Parathyroid adenoma (tissue), 2 donors: ENCODE measurements around the gene TAS2R14.

Experiments used
- H2AFZ ChIP-seq: fragments of 300-600 bp; sonication (generic); one replicate; pipeline ENCODE4 v1.7.0; 2017; ENCODE audit warnings: antibody characterized with exemption, mild to moderate bottlenecking
- H3K27ac ChIP-seq: fragments of 300-600 bp; sonication (generic); one replicate; pipeline ENCODE4 v1.7.0; 2017
- H3K27me3 ChIP-seq: fragments of 300-600 bp; sonication (generic); one replicate; pipeline ENCODE4 v1.7.0; 2017; ENCODE audit warnings: low read length; ENCODE audit not compliant: control insufficient read depth, insufficient read depth
- H3K36me3 ChIP-seq: fragments of 300-600 bp; sonication (generic); one replicate; pipeline ENCODE4 v1.7.0; 2017; ENCODE audit warnings: low read length; ENCODE audit not compliant: control insufficient read depth, insufficient read depth
- H3K4me1 ChIP-seq: fragments of 300-600 bp; sonication (generic); one replicate; pipeline ENCODE4 v1.7.0; 2017; ENCODE audit warnings: control low read depth
- H3K4me2 ChIP-seq: fragments of 300-600 bp; sonication (generic); one replicate; pipeline ENCODE4 v1.7.0; 2017; ENCODE audit warnings: low read length
- H3K4me3 ChIP-seq: fragments of 300-600 bp; sonication (generic); one replicate; pipeline ENCODE4 v1.7.0; 2017; ENCODE audit warnings: low read depth, low read length
- H3K79me2 ChIP-seq: fragments of 300-600 bp; sonication (generic); one replicate; pipeline ENCODE4 v1.7.0; 2017; ENCODE audit warnings: control low read depth
- H3K9ac ChIP-seq: fragments of 300-600 bp; sonication (generic); one replicate; pipeline ENCODE4 v1.7.0; 2017; ENCODE audit warnings: mild to moderate bottlenecking
- H3K9me3 ChIP-seq: fragments of 300-600 bp; sonication (generic); one replicate; pipeline ENCODE4 v1.7.0; 2017; ENCODE audit warnings: low read length; ENCODE audit not compliant: control insufficient read depth
- TF ChIP-seq, protein P1 (sequence below): fragments of 300-600 bp; sonication (generic); IDR thresholded peaks from one replicate; pipeline ENCODE4 v1.7.0; 2017; ENCODE audit warnings: antibody characterized with exemption, mild to moderate bottlenecking
- donor health status: primary hyperparathyroidism.

TAS2R14 gene, protein sequence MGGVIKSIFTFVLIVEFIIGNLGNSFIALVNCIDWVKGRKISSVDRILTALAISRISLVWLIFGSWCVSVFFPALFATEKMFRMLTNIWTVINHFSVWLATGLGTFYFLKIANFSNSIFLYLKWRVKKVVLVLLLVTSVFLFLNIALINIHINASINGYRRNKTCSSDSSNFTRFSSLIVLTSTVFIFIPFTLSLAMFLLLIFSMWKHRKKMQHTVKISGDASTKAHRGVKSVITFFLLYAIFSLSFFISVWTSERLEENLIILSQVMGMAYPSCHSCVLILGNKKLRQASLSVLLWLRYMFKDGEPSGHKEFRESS

DNA sequence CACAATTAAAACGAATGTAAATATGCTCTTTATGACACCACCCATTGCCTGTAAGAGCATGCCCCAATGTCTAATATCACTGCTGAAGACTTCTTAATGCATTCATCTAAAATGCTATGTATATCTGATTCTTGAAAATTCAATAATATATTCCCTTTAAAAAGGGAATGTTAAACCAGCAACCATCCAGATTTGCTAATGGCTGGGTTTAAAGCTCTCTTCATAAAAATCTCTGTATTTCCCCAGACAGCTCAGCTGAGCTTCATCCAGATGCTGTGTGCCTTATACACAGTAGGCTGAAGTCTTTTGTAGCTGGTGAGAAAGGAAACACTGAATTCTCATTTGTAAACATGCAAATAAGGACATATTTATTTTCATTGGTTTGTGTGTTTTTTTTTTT is at the start of gene TAS2R14:
Gene TAS2R14 (minus strand): TSS at position 101 of the 400 bp plus-strand sequence. CDS start 56 bp downstream, at position 45.
- TF ChIP-seq, protein P1, sequence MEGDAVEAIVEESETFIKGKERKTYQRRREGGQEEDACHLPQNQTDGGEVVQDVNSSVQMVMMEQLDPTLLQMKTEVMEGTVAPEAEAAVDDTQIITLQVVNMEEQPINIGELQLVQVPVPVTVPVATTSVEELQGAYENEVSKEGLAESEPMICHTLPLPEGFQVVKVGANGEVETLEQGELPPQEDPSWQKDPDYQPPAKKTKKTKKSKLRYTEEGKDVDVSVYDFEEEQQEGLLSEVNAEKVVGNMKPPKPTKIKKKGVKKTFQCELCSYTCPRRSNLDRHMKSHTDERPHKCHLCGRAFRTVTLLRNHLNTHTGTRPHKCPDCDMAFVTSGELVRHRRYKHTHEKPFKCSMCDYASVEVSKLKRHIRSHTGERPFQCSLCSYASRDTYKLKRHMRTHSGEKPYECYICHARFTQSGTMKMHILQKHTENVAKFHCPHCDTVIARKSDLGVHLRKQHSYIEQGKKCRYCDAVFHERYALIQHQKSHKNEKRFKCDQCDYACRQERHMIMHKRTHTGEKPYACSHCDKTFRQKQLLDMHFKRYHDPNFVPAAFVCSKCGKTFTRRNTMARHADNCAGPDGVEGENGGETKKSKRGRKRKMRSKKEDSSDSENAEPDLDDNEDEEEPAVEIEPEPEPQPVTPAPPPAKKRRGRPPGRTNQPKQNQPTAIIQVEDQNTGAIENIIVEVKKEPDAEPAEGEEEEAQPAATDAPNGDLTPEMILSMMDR, result no peak
- H3K9me3 ChIP-seq, result peaks cover 3% of the 10 kb centered on the region
- no peak within 1 kb of the TSS for H3K4me3 ChIP-seq
- no peaks in the 10 kb centered on the region for H3K79me2 ChIP-seq
- no peak within 1 kb of the TSS for H2AFZ ChIP-seq
- H3K9ac ChIP-seq, result no peak within 1 kb of the TSS
- H3K27me3 ChIP-seq, result no peaks in the 10 kb centered on the region
- H3K36me3 ChIP-seq, result no peaks in the 10 kb centered on the region
- H3K4me1 ChIP-seq, result no peaks in the 10 kb centered on the region
- no peak within 1 kb of the TSS for H3K27ac ChIP-seq
- H3K4me2 ChIP-seq, result no peak within 1 kb of the TSS

- no peak within 1 kb of the TSS for H3K9ac ChIP-seq
- H3K27me3 ChIP-seq, result no peaks in the 10 kb centered on the region
- TF ChIP-seq, protein P1, result no peak
- no peak within 1 kb of the TSS for H2AFZ ChIP-seq
- no peaks in the 10 kb centered on the region for H3K4me1 ChIP-seq
- peaks cover 3% of the 10 kb centered on the region for H3K79me2 ChIP-seq
- H3K4me2 ChIP-seq, result no peak within 1 kb of the TSS
- no peaks in the 10 kb centered on the region for H3K9me3 ChIP-seq
- H3K4me3 ChIP-seq, result no peak within 1 kb of the TSS
- H3K27ac ChIP-seq, result no peak within 1 kb of the TSS
- H3K36me3 ChIP-seq, result no peaks in the 10 kb centered on the region
Observed at GRCh38 chr12:10986812-10987211, 47.7 kb upstream of the TAS2R14 start, which contains the start of gene TAS2R50. Gene TAS2R50, minus strand, starts transcription at chr12:10986912. Its CDS starts 52 bp downstream, at chr12:10986860.

DNA sequence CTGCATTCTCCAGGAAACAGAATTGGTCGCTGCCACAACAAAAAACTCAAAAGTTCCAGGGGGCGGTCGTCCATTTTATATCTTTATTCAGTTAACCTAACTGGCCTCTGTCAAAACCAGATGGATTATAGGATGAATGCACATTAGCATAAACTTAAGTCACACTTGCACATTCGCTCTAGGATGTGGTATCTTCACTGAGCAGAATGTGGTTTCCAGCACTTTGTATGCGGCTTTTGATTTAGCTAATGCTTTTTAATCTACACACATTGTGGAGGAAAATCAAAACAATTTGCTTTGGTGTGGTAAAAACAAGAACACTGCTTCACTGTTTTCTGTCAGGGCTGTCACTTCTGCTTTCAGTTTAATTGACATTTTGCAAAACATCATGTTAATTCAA is 43.2 kb upstream of the TAS2R14 start:
- H3K4me1 ChIP-seq, result peaks cover 4% of the 10 kb centered on the region
- TF ChIP-seq, protein P1, result no peak
- H3K4me2 ChIP-seq, result no peak overlapping the region
- H3K4me3 ChIP-seq, result no peak overlapping the region
- no peak overlapping the region for H3K9ac ChIP-seq
- H3K36me3 ChIP-seq, result no peaks in the 10 kb centered on the region
- no peaks in the 10 kb centered on the region for H3K9me3 ChIP-seq
- no peak overlapping the region for H3K27ac ChIP-seq
- no peaks in the 10 kb centered on the region for H3K27me3 ChIP-seq
- H2AFZ ChIP-seq, result no peak overlapping the region
- H3K79me2 ChIP-seq, result peaks cover 3% of the 10 kb centered on the region

DNA sequence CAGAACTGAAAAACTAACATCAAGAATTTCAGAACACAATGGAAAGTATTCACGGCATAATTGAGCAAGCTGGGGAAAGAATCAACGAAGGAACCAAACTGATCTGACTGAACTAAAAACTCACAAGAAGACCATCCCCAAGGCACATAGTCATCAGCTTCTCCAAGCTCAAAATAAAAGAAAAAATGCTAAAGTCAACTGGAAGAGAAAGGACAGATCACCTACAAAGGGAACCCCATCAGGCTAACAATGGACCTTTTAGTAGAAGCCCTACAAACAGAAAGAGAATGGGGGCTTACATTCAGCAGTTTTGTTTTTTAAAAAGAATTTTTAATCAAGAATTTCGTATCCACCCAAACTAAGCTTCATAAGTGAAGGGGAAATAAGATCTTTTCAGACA is 35.9 kb upstream of the TAS2R14 start:
- no peak overlapping the region for H3K9ac ChIP-seq
- H3K79me2 ChIP-seq, result peaks cover 9% of the 10 kb centered on the region
- no peak overlapping the region for H3K27ac ChIP-seq
- peaks cover 4% of the 10 kb centered on the region for H3K4me1 ChIP-seq
- TF ChIP-seq, protein P1, result no peak
- H3K36me3 ChIP-seq, result no peaks in the 10 kb centered on the region
- no peaks in the 10 kb centered on the region for H3K27me3 ChIP-seq
- no peak overlapping the region for H3K4me3 ChIP-seq
- H3K4me2 ChIP-seq, result no peak overlapping the region
- no peaks in the 10 kb centered on the region for H3K9me3 ChIP-seq
- no peak overlapping the region for H2AFZ ChIP-seq
